ENCODE measurements around the gene CNOT10.

CNOT10 gene

GRCh38 chr3:32817558-32818228 is 132.7 kb downstream of the CNOT10 start, which contains the start of gene TRIM71:
TSS of gene TRIM71 (plus strand) at chr3:32817997. CDS start at chr3:32818081, 84 bp downstream.
- no peaks in the 10 kb centered on the region for H3F3A ChIP-seq (ENCODE audit: insufficient read depth, low read length)
- H3K4me3 ChIP-seq (ENCODE audit: low read depth, low read length, poor library complexity, severe bottlenecking) = no peak within 1 kb of the TSS
- H3K4me1 ChIP-seq (ENCODE audit: insufficient read depth, low read length, severe bottlenecking) = no peaks in the 10 kb centered on the region
- TF ChIP-seq CTCF (IDR thresholded peaks at IDR 0.05; ENCODE audit: low read length) (no peak), EZH2 (IDR thresholded peaks at IDR 0.05; ENCODE audit: borderline replicate concordance, low read length) (no peak)
- H3K9me2 ChIP-seq (ENCODE audit: low read depth, low read length) = no peaks in the 10 kb centered on the region
- H3K79me2 ChIP-seq (ENCODE audit: insufficient read depth, low read length) = no peaks in the 10 kb centered on the region
- no peak within 1 kb of the TSS for H2AFZ ChIP-seq (ENCODE audit: low read length)
- H3K9ac ChIP-seq (ENCODE audit: low read length) = no peak within 1 kb of the TSS
- H3K36me3 ChIP-seq (ENCODE audit: insufficient read depth, low read length) = no peaks in the 10 kb centered on the region; the same call in 1 of the 2 replicates
- H3K9me3 ChIP-seq (ENCODE audit: low read length) = no peaks in the 10 kb centered on the region
- no peaks in the 10 kb centered on the region; the same call in 1 of the 2 replicates for H3K27me3 ChIP-seq (ENCODE audit: insufficient read depth, low read length)
- H4K20me1 ChIP-seq (ENCODE audit: insufficient read depth, low read length) = no peaks in the 10 kb centered on the region
- no peak within 1 kb of the TSS for H3K4me2 ChIP-seq (ENCODE audit: low read length)
- H3K27ac ChIP-seq (ENCODE audit: low read depth, low read length, poor library complexity, severe bottlenecking) = no peak within 1 kb of the TSS

GRCh38 chr3:32818229-32818969 is 133.4 kb downstream of the CNOT10 start:
- H3K4me2 ChIP-seq (ENCODE audit: low read length) = no peak overlapping the region

GRCh38 chr3:32818970-32819511 is 134.1 kb downstream of the CNOT10 start:
- Histone ChIP-seq H3K4me1 (ENCODE audit: insufficient read depth, low read length, severe bottlenecking) (no peaks in the 10 kb centered on the region), H3K27me3 (ENCODE audit: insufficient read depth, low read length) (no peaks in the 10 kb centered on the region; the same call in 1 of the 2 replicates), H3K9me3 (ENCODE audit: low read length) (no peaks in the 10 kb centered on the region), H4K20me1 (ENCODE audit: insufficient read depth, low read length) (no peaks in the 10 kb centered on the region), H3K27ac (ENCODE audit: low read depth, low read length, poor library complexity, severe bottlenecking) (no peak overlapping the region), H3K36me3 (ENCODE audit: insufficient read depth, low read length) (no peaks in the 10 kb centered on the region; the same call in 1 of the 2 replicates), H3K4me2 (ENCODE audit: low read length) (no peak overlapping the region), H2AFZ (ENCODE audit: low read length) (no peak overlapping the region), H3K9ac (ENCODE audit: low read length) (no peak overlapping the region), H3K4me3 (ENCODE audit: low read depth, low read length, poor library complexity, severe bottlenecking) (no peak overlapping the region), H3K9me2 (ENCODE audit: low read depth, low read length) (no peaks in the 10 kb centered on the region), H3K79me2 (ENCODE audit: insufficient read depth, low read length) (no peaks in the 10 kb centered on the region), H3F3A (ENCODE audit: insufficient read depth, low read length) (no peaks in the 10 kb centered on the region)
- TF ChIP-seq CTCF (IDR thresholded peaks at IDR 0.05; ENCODE audit: low read length) (no peak), EZH2 (IDR thresholded peaks at IDR 0.05; ENCODE audit: borderline replicate concordance, low read length) (no peak)

More at GRCh38 chr3:32818229-32818969, 133.4 kb downstream of the CNOT10 start:
- H3K79me2 ChIP-seq (ENCODE audit: insufficient read depth, low read length) = no peaks in the 10 kb centered on the region
- no peak overlapping the region for H3K27ac ChIP-seq (ENCODE audit: low read depth, low read length, poor library complexity, severe bottlenecking)
- no peaks in the 10 kb centered on the region for H3K9me2 ChIP-seq (ENCODE audit: low read depth, low read length)
- no peaks in the 10 kb centered on the region for H3K9me3 ChIP-seq (ENCODE audit: low read length)
- TF ChIP-seq CTCF (IDR thresholded peaks at IDR 0.05; ENCODE audit: low read length) (no peak), EZH2 (IDR thresholded peaks at IDR 0.05; ENCODE audit: borderline replicate concordance, low read length) (no peak)
- no peaks in the 10 kb centered on the region; the same call in 1 of the 2 replicates for H3K27me3 ChIP-seq (ENCODE audit: insufficient read depth, low read length)
- no peaks in the 10 kb centered on the region; the same call in 1 of the 2 replicates for H3K36me3 ChIP-seq (ENCODE audit: insufficient read depth, low read length)
- H4K20me1 ChIP-seq (ENCODE audit: insufficient read depth, low read length) = no peaks in the 10 kb centered on the region
- no peaks in the 10 kb centered on the region for H3K4me1 ChIP-seq (ENCODE audit: insufficient read depth, low read length, severe bottlenecking)
- H3F3A ChIP-seq (ENCODE audit: insufficient read depth, low read length) = no peaks in the 10 kb centered on the region
- no peak overlapping the region for H2AFZ ChIP-seq (ENCODE audit: low read length)
- H3K9ac ChIP-seq (ENCODE audit: low read length) = no peak overlapping the region
- no peak overlapping the region for H3K4me3 ChIP-seq (ENCODE audit: low read depth, low read length, poor library complexity, severe bottlenecking)

Measured in OCI-LY1 (cell line).